Neural progenitor cell (in vitro differentiated cells): ENCODE data around the gene NRSN1.
"Not testable (repeated sequence)": the region's sequence is repeated elsewhere in the genome, so short reads cannot be mapped to it uniquely, and the experiment has no call there.

Experiments
- EZH2 ChIP-seq: fragments of 200-600 bp; sonication (generic); IDR thresholded peaks from 2 replicates; pipeline ENCODE4 v1.6.1; 2017; ENCODE audit warnings: antibody characterized with exemption, mild to moderate bottlenecking, moderate library complexity
- EZH2phosphoT487 ChIP-seq: fragments of 200-600 bp; sonication (generic); IDR thresholded peaks from 2 replicates; pipeline ENCODE4 v1.6.1; 2017; ENCODE audit warnings: antibody characterized with exemption
- TF ChIP-seq, protein P1 (sequence below): fragments of 200-600 bp; sonication (generic); IDR thresholded peaks from 2 replicates; pipeline ENCODE4 v1.5.1; 2017; ENCODE audit warnings: antibody characterized with exemption, mild to moderate bottlenecking

DNA sequence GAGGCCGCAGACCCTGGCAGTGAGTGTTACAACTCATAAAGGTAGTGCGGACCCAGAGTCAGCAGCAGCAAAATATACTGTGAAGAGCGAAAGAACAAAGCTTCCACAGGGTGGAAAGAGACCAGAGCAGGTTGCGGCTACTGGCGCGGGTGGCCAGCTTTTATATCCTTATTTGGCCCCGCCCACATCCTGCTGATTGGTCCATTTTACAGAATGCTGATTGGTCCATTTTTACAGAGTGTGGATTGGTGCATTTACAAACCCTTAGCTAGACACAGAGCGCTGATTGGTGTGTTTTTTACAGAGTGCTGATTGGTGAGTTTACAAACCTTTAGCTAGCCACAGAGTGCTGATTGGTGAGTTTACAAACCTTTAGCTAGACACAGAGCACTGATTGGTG is 16.7 kb downstream of the NRSN1 start:
- TF ChIP-seq, protein P1, sequence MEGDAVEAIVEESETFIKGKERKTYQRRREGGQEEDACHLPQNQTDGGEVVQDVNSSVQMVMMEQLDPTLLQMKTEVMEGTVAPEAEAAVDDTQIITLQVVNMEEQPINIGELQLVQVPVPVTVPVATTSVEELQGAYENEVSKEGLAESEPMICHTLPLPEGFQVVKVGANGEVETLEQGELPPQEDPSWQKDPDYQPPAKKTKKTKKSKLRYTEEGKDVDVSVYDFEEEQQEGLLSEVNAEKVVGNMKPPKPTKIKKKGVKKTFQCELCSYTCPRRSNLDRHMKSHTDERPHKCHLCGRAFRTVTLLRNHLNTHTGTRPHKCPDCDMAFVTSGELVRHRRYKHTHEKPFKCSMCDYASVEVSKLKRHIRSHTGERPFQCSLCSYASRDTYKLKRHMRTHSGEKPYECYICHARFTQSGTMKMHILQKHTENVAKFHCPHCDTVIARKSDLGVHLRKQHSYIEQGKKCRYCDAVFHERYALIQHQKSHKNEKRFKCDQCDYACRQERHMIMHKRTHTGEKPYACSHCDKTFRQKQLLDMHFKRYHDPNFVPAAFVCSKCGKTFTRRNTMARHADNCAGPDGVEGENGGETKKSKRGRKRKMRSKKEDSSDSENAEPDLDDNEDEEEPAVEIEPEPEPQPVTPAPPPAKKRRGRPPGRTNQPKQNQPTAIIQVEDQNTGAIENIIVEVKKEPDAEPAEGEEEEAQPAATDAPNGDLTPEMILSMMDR: not testable (repeated sequence)
- not testable (repeated sequence) for TF ChIP-seq EZH2, EZH2phosphoT487
